Stimulated activated naive CD8-positive, alpha-beta T cell treated with anti-CD3 and anti-CD28 coated beads, Interleukin-15, amount 100 ng/mL, for 72 hours (primary cell): ENCODE data around the gene WIPI1.
A peak's percentile ranks its signal among the peaks of the same experiment; 100 is the strongest.
"Not testable (repeated sequence)": the region's sequence is repeated elsewhere in the genome, so short reads cannot be mapped to it uniquely, and the experiment has no call there.

Source experiments
- ATAC-seq: fragments of 150-1000 bp; cut with Tn5 transposase; 2 replicates; pipeline ENCODE4 v1.10.0; 2021; ENCODE audit warnings: mild to moderate bottlenecking, moderate library complexity
- DNase-seq, 2 donors: peaks; one replicate each; pipeline ENCODE4 v3.0.0; 2021 to 2022
- H3K27ac Mint-ChIP-seq, 2 donors: one replicate each; pipeline ENCODE4 v1.8.0; 2022; ENCODE audit warnings: mild to moderate bottlenecking in 2 of 2, mixed read lengths in 2 of 2, moderate library complexity in 2 of 2
- H3K27me3 Mint-ChIP-seq: one replicate; pipeline ENCODE4 v1.8.0; 2022; ENCODE audit warnings: mixed read lengths
- H3K4me1 Mint-ChIP-seq: one replicate; pipeline ENCODE4 v1.8.0; 2022; ENCODE audit warnings: mild to moderate bottlenecking, mixed read lengths
- H3K4me3 Mint-ChIP-seq, 2 donors: one replicate each; pipeline ENCODE4 v1.8.0; 2022; ENCODE audit warnings: mild to moderate bottlenecking in 2 of 2, mixed read lengths in 2 of 2, moderate library complexity in 1 of 2
- H3K9me3 Mint-ChIP-seq, 2 donors: one replicate each; pipeline ENCODE4 v1.8.0; 2022; ENCODE audit warnings: mixed read lengths in 2 of 2

The WIPI1 gene

GRCh38 chr17:68457168-68457538 lies at the start of gene WIPI1:
Gene WIPI1 (minus strand): TSS chr17:68457496. CDS start chr17:68457421, 75 bp downstream.
- Mint-ChIP-seq H3K4me3 (peak within 1 kb of the TSS; percentile 96 to 97), H3K9me3 (no peaks in the 10 kb centered on the region), H3K27ac (peak within 1 kb of the TSS; percentile 90 to 98), H3K27me3 (peaks cover 7% of the 10 kb centered on the region), H3K4me1 (peaks cover 59% of the 10 kb centered on the region)
- peak; percentile 51 for ATAC-seq
- no peak for DNase-seq

- no peak for ATAC-seq
- Mint-ChIP-seq H3K4me3 (no peak overlapping the region), H3K4me1 (peaks cover 28% of the 10 kb centered on the region), H3K27ac (no peak overlapping the region), H3K27me3 (peaks cover 11% of the 10 kb centered on the region), H3K9me3 (peaks cover 0 to 4% of the 10 kb centered on the region in 2 donors)
- no peak for DNase-seq
Measured at GRCh38 chr17:68505951-68506350, 48.7 kb upstream of the WIPI1 start.

GRCh38 chr17:68501074-68501473 lies 43.8 kb upstream of the WIPI1 start:
- DNase-seq: no peak
- ATAC-seq: no peak
- Mint-ChIP-seq H3K27ac (no peak overlapping the region), H3K27me3 (peaks cover 18% of the 10 kb centered on the region), H3K9me3 (peaks cover 0 to 4% of the 10 kb centered on the region in 2 donors), H3K4me3 (no peak overlapping the region), H3K4me1 (peaks cover 18% of the 10 kb centered on the region)

- Mint-ChIP-seq H3K4me3 (no peak overlapping the region), H3K9me3 (peaks cover 0 to 4% of the 10 kb centered on the region in 2 donors), H3K27ac (no peak overlapping the region), H3K27me3 (peaks cover 18% of the 10 kb centered on the region), H3K4me1 (peaks cover 18% of the 10 kb centered on the region)
- no peak for DNase-seq
- no peak for ATAC-seq
Measured at GRCh38 chr17:68499587-68499986, 42.3 kb upstream of the WIPI1 start.

GRCh38 chr17:68498479-68499326 lies 41.4 kb upstream of the WIPI1 start:
- H3K9me3 Mint-ChIP-seq: no peaks in the 10 kb centered on the region
- ATAC-seq (no peak), DNase-seq (no peak)
- H3K27ac Mint-ChIP-seq: peak overlapping the region in 1 of 2 donors; percentile 30
- peaks cover 18% of the 10 kb centered on the region for H3K4me1 Mint-ChIP-seq
- H3K4me3 Mint-ChIP-seq: peak overlapping the region; percentile 36 to 51
- H3K27me3 Mint-ChIP-seq: peaks cover 18% of the 10 kb centered on the region

- ATAC-seq (no peak), DNase-seq (no peak)
- no peaks in the 10 kb centered on the region for H3K9me3 Mint-ChIP-seq
- H3K27ac Mint-ChIP-seq: peak overlapping the region; percentile 54 to 64
- peaks cover 18% of the 10 kb centered on the region for H3K27me3 Mint-ChIP-seq
- peaks cover 18% of the 10 kb centered on the region for H3K4me1 Mint-ChIP-seq
- peak overlapping the region; percentile 36 to 51 for H3K4me3 Mint-ChIP-seq
Measured at GRCh38 chr17:68497885-68498319, 40.6 kb upstream of the WIPI1 start.

- ATAC-seq: no peak
Measured at GRCh38 chr17:68495081-68495480, 37.8 kb upstream of the WIPI1 start.

GRCh38 chr17:68492394-68493054 lies 35.2 kb upstream of the WIPI1 start:
- peaks cover 21% of the 10 kb centered on the region for H3K4me1 Mint-ChIP-seq
- not testable (repeated sequence) for H3K27me3 Mint-ChIP-seq, ATAC-seq

More at GRCh38 chr17:68495081-68495480, 37.8 kb upstream of the WIPI1 start:
- no peak for DNase-seq
- Mint-ChIP-seq H3K4me3 (no peak overlapping the region), H3K9me3 (no peaks in the 10 kb centered on the region), H3K27me3 (peaks cover 7% of the 10 kb centered on the region), H3K4me1 (peaks cover 25% of the 10 kb centered on the region), H3K27ac (no peak overlapping the region)

GRCh38 chr17:68491381-68492231 lies 34.3 kb upstream of the WIPI1 start:
- no peak overlapping the region for H3K27ac Mint-ChIP-seq
- no peaks in the 10 kb centered on the region for H3K9me3 Mint-ChIP-seq
- ATAC-seq: no peak

More at GRCh38 chr17:68492394-68493054, 35.2 kb upstream of the WIPI1 start:
- H3K4me3 Mint-ChIP-seq, H3K27ac Mint-ChIP-seq, DNase-seq, H3K9me3 Mint-ChIP-seq: not testable (repeated sequence)

GRCh38 chr17:68489919-68490318 lies 32.6 kb upstream of the WIPI1 start:
- peaks cover 32% of the 10 kb centered on the region for H3K4me1 Mint-ChIP-seq
- H3K9me3 Mint-ChIP-seq: no peaks in the 10 kb centered on the region
- DNase-seq (no peak), ATAC-seq (no peak)
- H3K27me3 Mint-ChIP-seq: peaks cover 20% of the 10 kb centered on the region
- no peak overlapping the region for H3K4me3 Mint-ChIP-seq
- H3K27ac Mint-ChIP-seq: no peak overlapping the region

More at GRCh38 chr17:68491381-68492231, 34.3 kb upstream of the WIPI1 start:
- no peak for DNase-seq
- no peak overlapping the region for H3K4me3 Mint-ChIP-seq
- H3K4me1 Mint-ChIP-seq: peaks cover 26% of the 10 kb centered on the region
- H3K27me3 Mint-ChIP-seq: peaks cover 3% of the 10 kb centered on the region

GRCh38 chr17:68484458-68484857 lies 27.2 kb upstream of the WIPI1 start:
- DNase-seq: no peak

GRCh38 chr17:68482576-68483041 lies 25.3 kb upstream of the WIPI1 start:
- Mint-ChIP-seq H3K27me3 (peaks cover 49% of the 10 kb centered on the region), H3K4me3 (no peak overlapping the region), H3K9me3 (peaks cover 7 to 9% of the 10 kb centered on the region in 2 donors), H3K4me1 (peaks cover 13% of the 10 kb centered on the region), H3K27ac (no peak overlapping the region)
- no peak for DNase-seq
- no peak for ATAC-seq

More at GRCh38 chr17:68484458-68484857, 27.2 kb upstream of the WIPI1 start:
- peaks cover 24% of the 10 kb centered on the region for H3K4me1 Mint-ChIP-seq
- ATAC-seq: no peak
- peaks cover 43% of the 10 kb centered on the region for H3K27me3 Mint-ChIP-seq
- H3K4me3 Mint-ChIP-seq: no peak overlapping the region
- H3K27ac Mint-ChIP-seq: no peak overlapping the region
- peaks cover 3 to 5% of the 10 kb centered on the region in 2 donors for H3K9me3 Mint-ChIP-seq

- ATAC-seq (no peak), DNase-seq (no peak)
- Mint-ChIP-seq H3K4me1 (no peaks in the 10 kb centered on the region), H3K4me3 (no peak overlapping the region), H3K9me3 (peaks cover 7 to 9% of the 10 kb centered on the region in 2 donors), H3K27me3 (peaks cover 39% of the 10 kb centered on the region), H3K27ac (no peak overlapping the region)
Measured at GRCh38 chr17:68480885-68481284, 23.6 kb upstream of the WIPI1 start.

GRCh38 chr17:68470961-68471360 lies 13.7 kb upstream of the WIPI1 start:
- Mint-ChIP-seq H3K4me3 (no peak overlapping the region), H3K4me1 (peaks cover 3% of the 10 kb centered on the region), H3K27ac (no peak overlapping the region), H3K27me3 (peaks cover 10% of the 10 kb centered on the region), H3K9me3 (no peaks in the 10 kb centered on the region)
- ATAC-seq: no peak
- no peak for DNase-seq

- ATAC-seq (no peak), DNase-seq (no peak)
- Mint-ChIP-seq H3K27me3 (peaks cover 10% of the 10 kb centered on the region), H3K4me3 (no peak overlapping the region), H3K4me1 (peaks cover 9% of the 10 kb centered on the region), H3K27ac (no peak overlapping the region), H3K9me3 (no peaks in the 10 kb centered on the region)
Measured at GRCh38 chr17:68468788-68469187, 11.5 kb upstream of the WIPI1 start.
